ENCODE results near the gene COPA.
"Not testable (repeated sequence)": the region's sequence is repeated elsewhere in the genome, so short reads cannot be mapped to it uniquely, and the experiment has no call there.

COPA gene

GRCh38 chr1:160342953-160343869, at the start of gene COPA, which contains the start of gene NCSTN:
TSS of gene COPA (minus strand) at chr1:160343250. CDS start at chr1:160343170, 80 bp downstream.
TSS of gene NCSTN (plus strand) at chr1:160343383. CDS start at chr1:160343397, 14 bp downstream.
- Mint-ChIP-seq H3K9me3 (no peaks in the 10 kb centered on the region), H3K27me3 (no peaks in the 10 kb centered on the region), H3K27ac (ENCODE audit: low read depth) (peak within 1 kb of the TSS; percentile 100), H3K4me3 (peak within 1 kb of the TSS; percentile 99), H3K36me3 (ENCODE audit: insufficient read depth) (peaks cover 44% of the 10 kb centered on the region), H3K4me1 (peaks cover 48% of the 10 kb centered on the region)
- peak; percentile 77 to 87 for DNase-seq (ENCODE audit: low spot score in 2 of 2)
- peak; percentile 97 for ATAC-seq (replicated peaks; ENCODE audit: extremely low read depth, poor library complexity, severe bottlenecking)

GRCh38 chr1:160388406-160388805, 45.4 kb upstream of the COPA start:
- ATAC-seq (replicated peaks; ENCODE audit: extremely low read depth, poor library complexity, severe bottlenecking); H3K9me3 Mint-ChIP-seq: not testable (repeated sequence)
- peaks cover 29% of the 10 kb centered on the region for H3K27me3 Mint-ChIP-seq

GRCh38 chr1:160384812-160385211, 41.8 kb upstream of the COPA start:
- ATAC-seq (replicated peaks; ENCODE audit: extremely low read depth, poor library complexity, severe bottlenecking); H3K4me1 Mint-ChIP-seq; H3K4me3 Mint-ChIP-seq: not testable (repeated sequence)

More at GRCh38 chr1:160388406-160388805, 45.4 kb upstream of the COPA start:
- H3K4me3 Mint-ChIP-seq; DNase-seq (ENCODE audit: low spot score in 2 of 2); H3K36me3 Mint-ChIP-seq (ENCODE audit: insufficient read depth); H3K4me1 Mint-ChIP-seq; H3K27ac Mint-ChIP-seq (ENCODE audit: low read depth): not testable (repeated sequence)

GRCh38 chr1:160377585-160378206, 34.6 kb upstream of the COPA start:
- Mint-ChIP-seq H3K27me3 (no peaks in the 10 kb centered on the region), H3K4me1 (peaks cover 17% of the 10 kb centered on the region)
- DNase-seq (ENCODE audit: low spot score in 2 of 2), result no peak

More at GRCh38 chr1:160384812-160385211, 41.8 kb upstream of the COPA start:
- H3K27me3 Mint-ChIP-seq, result peaks cover 16% of the 10 kb centered on the region
- not testable (repeated sequence) for H3K36me3 Mint-ChIP-seq (ENCODE audit: insufficient read depth); H3K27ac Mint-ChIP-seq (ENCODE audit: low read depth); DNase-seq (ENCODE audit: low spot score in 2 of 2); H3K9me3 Mint-ChIP-seq

GRCh38 chr1:160376525-160377131, 33.6 kb upstream of the COPA start:
- Mint-ChIP-seq H3K27me3 (no peaks in the 10 kb centered on the region), H3K4me1 (peaks cover 17% of the 10 kb centered on the region), H3K36me3 (ENCODE audit: insufficient read depth) (peaks cover 4% of the 10 kb centered on the region), H3K9me3 (no peaks in the 10 kb centered on the region), H3K27ac (ENCODE audit: low read depth) (peak overlapping the region; percentile 58), H3K4me3 (no peak overlapping the region)
- ATAC-seq (replicated peaks; ENCODE audit: extremely low read depth, poor library complexity, severe bottlenecking), result peak; percentile 72
- no peak for DNase-seq (ENCODE audit: low spot score in 2 of 2)

More at GRCh38 chr1:160377585-160378206, 34.6 kb upstream of the COPA start:
- no peak overlapping the region for H3K27ac Mint-ChIP-seq (ENCODE audit: low read depth)
- H3K36me3 Mint-ChIP-seq (ENCODE audit: insufficient read depth), result peaks cover 4% of the 10 kb centered on the region
- H3K4me3 Mint-ChIP-seq, result no peak overlapping the region
- no peaks in the 10 kb centered on the region for H3K9me3 Mint-ChIP-seq
- ATAC-seq (replicated peaks; ENCODE audit: extremely low read depth, poor library complexity, severe bottlenecking), result no peak

- DNase-seq (ENCODE audit: low spot score in 2 of 2) (no peak), ATAC-seq (replicated peaks; ENCODE audit: extremely low read depth, poor library complexity, severe bottlenecking) (peak; percentile 42)
- H3K36me3 Mint-ChIP-seq (ENCODE audit: insufficient read depth), result peaks cover 4% of the 10 kb centered on the region
- peaks cover 17% of the 10 kb centered on the region for H3K4me1 Mint-ChIP-seq
- H3K4me3 Mint-ChIP-seq, result no peak overlapping the region
- no peaks in the 10 kb centered on the region for H3K9me3 Mint-ChIP-seq
- H3K27ac Mint-ChIP-seq (ENCODE audit: low read depth), result peak overlapping the region; percentile 58
- H3K27me3 Mint-ChIP-seq, result no peaks in the 10 kb centered on the region
These were observed 32.9 kb upstream of the COPA start for GRCh38 chr1:160375788-160376524.

- H3K27ac Mint-ChIP-seq (ENCODE audit: low read depth), result no peak overlapping the region
- peaks cover 4% of the 10 kb centered on the region for H3K36me3 Mint-ChIP-seq (ENCODE audit: insufficient read depth)
- ATAC-seq (replicated peaks; ENCODE audit: extremely low read depth, poor library complexity, severe bottlenecking) (no peak), DNase-seq (ENCODE audit: low spot score in 2 of 2) (no peak)
- no peaks in the 10 kb centered on the region for H3K27me3 Mint-ChIP-seq
- peaks cover 17% of the 10 kb centered on the region for H3K4me1 Mint-ChIP-seq
- H3K4me3 Mint-ChIP-seq, result no peak overlapping the region
- H3K9me3 Mint-ChIP-seq, result no peaks in the 10 kb centered on the region
These were observed 31.5 kb upstream of the COPA start for GRCh38 chr1:160374306-160375110.

GRCh38 chr1:160373696-160374095, 30.6 kb upstream of the COPA start:
- DNase-seq (ENCODE audit: low spot score in 2 of 2) (no peak), ATAC-seq (replicated peaks; ENCODE audit: extremely low read depth, poor library complexity, severe bottlenecking) (no peak)
- Mint-ChIP-seq H3K9me3 (no peaks in the 10 kb centered on the region), H3K4me1 (peaks cover 17% of the 10 kb centered on the region), H3K36me3 (ENCODE audit: insufficient read depth) (peaks cover 4% of the 10 kb centered on the region), H3K27ac (ENCODE audit: low read depth) (no peak overlapping the region), H3K27me3 (no peaks in the 10 kb centered on the region), H3K4me3 (no peak overlapping the region)

- DNase-seq (ENCODE audit: low spot score in 2 of 2) (no peak), ATAC-seq (replicated peaks; ENCODE audit: extremely low read depth, poor library complexity, severe bottlenecking) (no peak)
- Mint-ChIP-seq H3K4me3 (no peak overlapping the region), H3K36me3 (ENCODE audit: insufficient read depth) (peaks cover 4% of the 10 kb centered on the region), H3K27me3 (no peaks in the 10 kb centered on the region), H3K4me1 (peaks cover 17% of the 10 kb centered on the region), H3K9me3 (no peaks in the 10 kb centered on the region), H3K27ac (ENCODE audit: low read depth) (no peak overlapping the region)
These were observed 28.7 kb upstream of the COPA start for GRCh38 chr1:160371756-160372155.

GRCh38 chr1:160371346-160371631, 28.2 kb upstream of the COPA start:
- H3K27ac Mint-ChIP-seq (ENCODE audit: low read depth), result no peak overlapping the region

GRCh38 chr1:160370561-160371345, 27.7 kb upstream of the COPA start:
- Mint-ChIP-seq H3K4me1 (peaks cover 7% of the 10 kb centered on the region), H3K36me3 (ENCODE audit: insufficient read depth) (peaks cover 4% of the 10 kb centered on the region), H3K27ac (ENCODE audit: low read depth) (no peak overlapping the region), H3K9me3 (no peaks in the 10 kb centered on the region), H3K27me3 (no peaks in the 10 kb centered on the region), H3K4me3 (no peak overlapping the region)
- ATAC-seq (replicated peaks; ENCODE audit: extremely low read depth, poor library complexity, severe bottlenecking) (no peak), DNase-seq (ENCODE audit: low spot score in 2 of 2) (no peak)

More at GRCh38 chr1:160371346-160371631, 28.2 kb upstream of the COPA start:
- no peaks in the 10 kb centered on the region for H3K27me3 Mint-ChIP-seq
- DNase-seq (ENCODE audit: low spot score in 2 of 2) (no peak), ATAC-seq (replicated peaks; ENCODE audit: extremely low read depth, poor library complexity, severe bottlenecking) (no peak)
- peaks cover 4% of the 10 kb centered on the region for H3K36me3 Mint-ChIP-seq (ENCODE audit: insufficient read depth)
- no peaks in the 10 kb centered on the region for H3K9me3 Mint-ChIP-seq
- H3K4me1 Mint-ChIP-seq, result peaks cover 12% of the 10 kb centered on the region
- H3K4me3 Mint-ChIP-seq, result no peak overlapping the region
